Sigmoid colon (tissue), 7 donors: ENCODE results near the gene CNIH3. TPM values are rescaled to one million over a fixed set of nuclear protein-coding genes. Genes with fewer than 3 reads are reported as not detected.

ENCODE experiments used
- DNase-seq: peaks from one replicate; pipeline ENCODE4 v3.0.0-alpha.2; 2019
- H3K27ac ChIP-seq, 4 donors: fragments of 200-600 bp; sonication (generic); one replicate each; pipeline ENCODE4 v1.5.1; 2016 to 2019; ENCODE audit warnings: mild to moderate bottlenecking in 1 of 4
- H3K27me3 ChIP-seq, 3 donors: fragments of 200-600 bp; sonication (generic); one replicate each; pipeline ENCODE4 v1.5.1; 2019; ENCODE audit warnings: mild to moderate bottlenecking in 1 of 3
- H3K36me3 ChIP-seq, 4 donors: fragments of 200-600 bp; sonication (generic); one replicate each; pipeline ENCODE4 v1.5.1; 2016 to 2019
- H3K4me1 ChIP-seq, 4 donors: fragments of 200-600 bp; sonication (generic); one replicate each; pipeline ENCODE4 v1.5.1; 2017 to 2019
- H3K4me3 ChIP-seq, 4 donors: fragments of 200-600 bp; sonication (generic); one replicate each; pipeline ENCODE4 v1.5.1; 2017 to 2019; ENCODE audit warnings: mild to moderate bottlenecking in 2 of 4, moderate library complexity in 1 of 4
- H3K9me3 ChIP-seq, 4 donors: fragments of 200-600 bp in 3 of 4; sonication (generic) in 3 of 4; one replicate each; pipeline versions ENCODE4 v1.5.1 to v1.6.1; 2013 to 2019
- CTCF ChIP-seq, 4 experiments: fragments of 450-650 bp in 3 of 4; fragments of 200-600 bp in 1 of 4; IDR thresholded peaks; one replicate each; pipeline ENCODE4 v1.5.1; 2016 to 2019; ENCODE audit warnings: antibody characterized with exemption in 4 of 4, mild to moderate bottlenecking in 3 of 4, moderate library complexity in 2 of 4
- EP300 ChIP-seq, 4 donors: sonication (generic); formaldehyde crosslinking; IDR thresholded peaks; one replicate each; pipeline ENCODE4 v1.6.1; 2017; ENCODE audit warnings: antibody characterized with exemption in 4 of 4
- POLR2A ChIP-seq, 2 donors: fragments of 450-650 bp; IDR thresholded peaks; one replicate each; pipeline ENCODE4 v1.6.1; 2016; ENCODE audit warnings: antibody characterized with exemption in 2 of 2, mild to moderate bottlenecking in 2 of 2, moderate library complexity in 2 of 2
- POLR2AphosphoS5 ChIP-seq, 4 donors: sonication (generic); formaldehyde crosslinking; IDR thresholded peaks; one replicate each; pipeline ENCODE4 v1.6.1; 2017; ENCODE audit warnings: antibody characterized with exemption in 4 of 4
- whole genome bisulfite sequencing, 2 donors: extraction: QIAGEN DNeasy Blood & Tissue Kit; methylation state at CpG; one replicate each; pipeline ENCODE4 v1.1.7; 2013; 5-methylcytosine and 5-hydroxymethylcytosine counted together
- intact Hi-C: fragments of 100-400 bp; cut with DNase I; formaldehyde crosslinking; loops from one replicate; pipeline ENCODE4 v1.15.1; 2023
- polyA plus RNA-seq, 3 donors: library from polyadenylated mRNA; stranded (reverse); fragments of 200-250 nt; gene quantifications; one replicate each; pipeline ENCODE4 v1.2.3, GENCODE V29; 2013
- total RNA-seq, 4 donors: library from RNA; depleted of rRNA; stranded (reverse); fragments of >200 nt; gene quantifications; one replicate each; pipeline ENCODE4 v1.1.0, GENCODE V29; 2016
- donor health status: healthy with polysubstance abuse.
- donor health status: Bipolar disorder and iron deficiency.
- donor health status: healthy.

CNIH3 gene
- total and polyA plus RNA-seq, 7 donors: 0.60 to 2.8 (median 1.4) TPM

- H3K27me3 ChIP-seq: no peaks in the 10 kb centered on the region
- DNase-seq: no peak
- TF ChIP-seq EP300 (IDR thresholded peaks at IDR 0.05): no peak
- intact Hi-C loops: no loop called here
- H3K27ac ChIP-seq: no peak overlapping the region
- H3K9me3 ChIP-seq: no peaks in the 10 kb centered on the region
- WGBS, 2 donors: 93 to 96% methylated on average over 10 of the region's 10 CpGs
- H3K36me3 ChIP-seq: no peaks in the 10 kb centered on the region
- no peak overlapping the region for H3K4me3 ChIP-seq
- H3K4me1 ChIP-seq: no peaks in the 10 kb centered on the region
Measured at GRCh38 chr1:224656392-224656791, 40.3 kb downstream of the CNIH3 start.

GRCh38 chr1:224660074-224660473 lies 44.0 kb downstream of the CNIH3 start:
- intact Hi-C loops: no loop called here
- WGBS, 2 donors: 62 to 71% methylated on average over 5 of the region's 5 CpGs

GRCh38 chr1:224662870-224663269 lies 46.8 kb downstream of the CNIH3 start:
- H3K36me3 ChIP-seq: no peaks in the 10 kb centered on the region
- WGBS, 2 donors: 94 to 97% methylated on average over 3 of the region's 3 CpGs
- H3K27me3 ChIP-seq: no peaks in the 10 kb centered on the region
- DNase-seq: no peak
- no peaks in the 10 kb centered on the region for H3K9me3 ChIP-seq
- H3K4me3 ChIP-seq: no peak overlapping the region
- intact Hi-C loops: no loop called here
- no peak overlapping the region for H3K27ac ChIP-seq
- TF ChIP-seq POLR2AphosphoS5 (IDR thresholded peaks at IDR 0.05) (no peak), EP300 (IDR thresholded peaks at IDR 0.05) (no peak), CTCF (IDR thresholded peaks at IDR 0.05) (no peak)
- H3K4me1 ChIP-seq: no peaks in the 10 kb centered on the region

More at GRCh38 chr1:224660074-224660473, 44.0 kb downstream of the CNIH3 start:
- no peaks in the 10 kb centered on the region for H3K4me1 ChIP-seq
- DNase-seq: no peak
- H3K36me3 ChIP-seq: no peaks in the 10 kb centered on the region
- TF ChIP-seq POLR2A (IDR thresholded peaks at IDR 0.05) (no peak), CTCF (IDR thresholded peaks at IDR 0.05) (no peak), EP300 (IDR thresholded peaks at IDR 0.05) (no peak), POLR2AphosphoS5 (IDR thresholded peaks at IDR 0.05) (no peak)
- no peaks in the 10 kb centered on the region for H3K27me3 ChIP-seq
- H3K27ac ChIP-seq: no peak overlapping the region
- no peaks in the 10 kb centered on the region for H3K9me3 ChIP-seq
- H3K4me3 ChIP-seq: no peak overlapping the region

GRCh38 chr1:224665016-224665415 lies 48.9 kb downstream of the CNIH3 start:
- DNase-seq: no peak
- Histone ChIP-seq H3K4me3 (no peak overlapping the region), H3K27ac (no peak overlapping the region), H3K27me3 (no peaks in the 10 kb centered on the region), H3K36me3 (no peaks in the 10 kb centered on the region), H3K4me1 (no peaks in the 10 kb centered on the region), H3K9me3 (no peaks in the 10 kb centered on the region)
- WGBS, 2 donors: 59 to 81% methylated on average over 3 of the region's 3 CpGs
- intact Hi-C loops: no loop called here
- no peak for TF ChIP-seq POLR2AphosphoS5 (IDR thresholded peaks at IDR 0.05)
- TF ChIP-seq POLR2A (IDR thresholded peaks at IDR 0.05): no peak

GRCh38 chr1:224666078-224666477 lies 50.0 kb downstream of the CNIH3 start:
- no peaks in the 10 kb centered on the region for H3K4me1 ChIP-seq
- H3K27ac ChIP-seq: no peak overlapping the region
- H3K27me3 ChIP-seq: no peaks in the 10 kb centered on the region
- intact Hi-C loops: no loop called here
- H3K9me3 ChIP-seq: no peaks in the 10 kb centered on the region
- TF ChIP-seq EP300 (IDR thresholded peaks at IDR 0.05) (no peak), CTCF (IDR thresholded peaks at IDR 0.05) (no peak), POLR2A (IDR thresholded peaks at IDR 0.05) (no peak), POLR2AphosphoS5 (IDR thresholded peaks at IDR 0.05) (no peak)
- DNase-seq: no peak
- H3K4me3 ChIP-seq: no peak overlapping the region
- no peaks in the 10 kb centered on the region for H3K36me3 ChIP-seq

GRCh38 chr1:224666913-224667312 lies 50.8 kb downstream of the CNIH3 start:
- intact Hi-C loops: no loop called here
- Histone ChIP-seq H3K27me3 (no peaks in the 10 kb centered on the region), H3K9me3 (no peaks in the 10 kb centered on the region), H3K36me3 (no peaks in the 10 kb centered on the region), H3K27ac (no peak overlapping the region), H3K4me3 (no peak overlapping the region), H3K4me1 (no peaks in the 10 kb centered on the region)
- WGBS, 2 donors: 61 to 77% methylated on average over 2 of the region's 2 CpGs
- TF ChIP-seq CTCF (IDR thresholded peaks at IDR 0.05) (no peak), EP300 (IDR thresholded peaks at IDR 0.05) (no peak), POLR2AphosphoS5 (IDR thresholded peaks at IDR 0.05) (no peak), POLR2A (IDR thresholded peaks at IDR 0.05) (no peak)
- no peak for DNase-seq
